CD4-positive, CD25-positive, alpha-beta regulatory T cell (primary cell): ENCODE data around the gene OPCML. TPM values are rescaled to one million over a fixed set of nuclear protein-coding genes. Genes with fewer than 3 reads are reported as not detected.

Source experiments
- ATAC-seq, 2 donors: fragments of 150-1000 bp; cut with Tn5 transposase; one replicate each; pipeline ENCODE4 v1.10.0; 2021; ENCODE audit warnings: low read depth in 2 of 2, moderate number of reproducible peaks in 2 of 2, moderate library complexity in 1 of 2
- DNase-seq, 3 donors: peaks; one replicate each; pipeline versions ENCODE4 v3.0.0 to v3.0.0-alpha.2; 2012 to 2022; ENCODE audit warnings: mixed read lengths in 1 of 3
- H3K27ac ChIP-seq: one replicate; pipeline ENCODE4 v1.7.0; 2013; ENCODE audit warnings: mild to moderate bottlenecking, low read length; ENCODE audit not compliant: insufficient read depth, poor library complexity, severe bottlenecking
- H3K27me3 ChIP-seq: one replicate; pipeline ENCODE4 v1.7.0; 2013; ENCODE audit warnings: low read length; ENCODE audit not compliant: control insufficient read depth, insufficient read depth
- H3K36me3 ChIP-seq: one replicate; pipeline ENCODE4 v1.7.0; 2013; ENCODE audit warnings: mild to moderate bottlenecking, low read length, moderate library complexity; ENCODE audit not compliant: control insufficient read depth, insufficient read depth
- H3K4me1 ChIP-seq: 2 replicates; pipeline ENCODE4 v1.7.0; 2013; ENCODE audit warnings: mild to moderate bottlenecking, low read length; ENCODE audit not compliant: insufficient read depth, control insufficient read depth, poor library complexity, severe bottlenecking
- H3K4me3 ChIP-seq: one replicate; pipeline ENCODE4 v1.7.0; 2013; ENCODE audit warnings: low read depth, mild to moderate bottlenecking, low read length, moderate library complexity
- H3K9me3 ChIP-seq, 2 experiments: 1 replicate in 1 of 2; 2 replicates in 1 of 2; pipeline ENCODE4 v1.7.0; 2013; ENCODE audit warnings: low read length in 2 of 2, mild to moderate bottlenecking in 1 of 2, moderate library complexity in 1 of 2; ENCODE audit not compliant: control insufficient read depth in 2 of 2
- H3K27ac Mint-ChIP-seq, 3 donors: one replicate each; pipeline ENCODE4 v1.8.0; 2020 to 2022; ENCODE audit warnings: mild to moderate bottlenecking in 3 of 3, mixed read lengths in 3 of 3, moderate library complexity in 2 of 3
- H3K27me3 Mint-ChIP-seq: one replicate; pipeline ENCODE4 v1.8.0; 2022; ENCODE audit warnings: mild to moderate bottlenecking, mixed read lengths
- H3K36me3 Mint-ChIP-seq: one replicate; pipeline ENCODE4 v1.8.0; 2020; ENCODE audit warnings: mixed read lengths
- H3K4me1 Mint-ChIP-seq, 4 donors: one replicate each; pipeline ENCODE4 v1.8.0; 2020 to 2022; ENCODE audit warnings: mixed read lengths in 4 of 4, mild to moderate bottlenecking in 1 of 4
- H3K4me3 Mint-ChIP-seq, 4 donors: one replicate each; pipeline ENCODE4 v1.8.0; 2020 to 2022; ENCODE audit warnings: mild to moderate bottlenecking in 4 of 4, mixed read lengths in 4 of 4, moderate library complexity in 3 of 4
- H3K9me3 Mint-ChIP-seq, 7 donors: one replicate each; pipeline ENCODE4 v1.8.0; 2020 to 2022; ENCODE audit warnings: mixed read lengths in 7 of 7, mild to moderate bottlenecking in 3 of 7, moderate library complexity in 2 of 7
- polyA plus RNA-seq, 4 donors: library from polyadenylated mRNA; unstranded; fragments of 300-500 nt; fragmentation: Illumina TruSeq; gene quantifications; one replicate each; pipeline ENCODE4 v1.2.3, GENCODE V29; 2021
- total RNA-seq: library from RNA; stranded (reverse); gene quantifications from one replicate; pipeline ENCODE4 v1.2.3, GENCODE V29; 2022

The OPCML gene
- total and polyA plus RNA-seq, 5 donors from 2014 or later: not detected

- Histone ChIP-seq H3K27me3 (no peaks in the 10 kb centered on the region), H3K36me3 (no peaks in the 10 kb centered on the region), H3K4me3 (no peak overlapping the region), H3K9me3 (no peaks in the 10 kb centered on the region), H3K27ac (no peak overlapping the region), H3K4me1 (no peaks in the 10 kb centered on the region)
- Mint-ChIP-seq H3K36me3 (no peaks in the 10 kb centered on the region), H3K27me3 (peaks cover 6% of the 10 kb centered on the region), H3K4me1 (no peaks in the 10 kb centered on the region), H3K4me3 (no peak overlapping the region), H3K27ac (no peak overlapping the region), H3K9me3 (peaks cover 0 to 8% (median 2%) of the 10 kb centered on the region in 7 donors)
- DNase-seq: no peak
- no peak for ATAC-seq
Observed at GRCh38 chr11:132993991-132994502, 538.3 kb downstream of the OPCML start.

- Histone ChIP-seq H3K36me3 (no peaks in the 10 kb centered on the region), H3K9me3 (no peaks in the 10 kb centered on the region), H3K27me3 (no peaks in the 10 kb centered on the region), H3K4me3 (no peak overlapping the region), H3K4me1 (no peaks in the 10 kb centered on the region), H3K27ac (no peak overlapping the region)
- Mint-ChIP-seq H3K27ac (no peak overlapping the region), H3K4me3 (no peak overlapping the region), H3K9me3 (peaks cover 0 to 8% (median 2%) of the 10 kb centered on the region in 7 donors), H3K4me1 (no peaks in the 10 kb centered on the region), H3K36me3 (no peaks in the 10 kb centered on the region), H3K27me3 (peaks cover 6% of the 10 kb centered on the region)
- no peak for DNase-seq
- ATAC-seq: no peak
Observed at GRCh38 chr11:132992838-132993631, 539.3 kb downstream of the OPCML start.

GRCh38 chr11:132988411-132988810 lies 543.9 kb downstream of the OPCML start:
- peaks cover 6% of the 10 kb centered on the region for H3K27me3 Mint-ChIP-seq
- no peaks in the 10 kb centered on the region for H3K36me3 ChIP-seq
- ATAC-seq: no peak
- DNase-seq: no peak
- H3K9me3 Mint-ChIP-seq: peaks cover 0 to 3% (median 0%) of the 10 kb centered on the region in 7 donors
- H3K27ac Mint-ChIP-seq: no peak overlapping the region
- H3K9me3 ChIP-seq: no peaks in the 10 kb centered on the region
- no peak overlapping the region for H3K27ac ChIP-seq
- H3K4me1 ChIP-seq: no peaks in the 10 kb centered on the region
- no peak overlapping the region for H3K4me3 ChIP-seq
- no peaks in the 10 kb centered on the region for H3K27me3 ChIP-seq
- no peaks in the 10 kb centered on the region for H3K4me1 Mint-ChIP-seq
- no peak overlapping the region for H3K4me3 Mint-ChIP-seq
- no peaks in the 10 kb centered on the region for H3K36me3 Mint-ChIP-seq

- Mint-ChIP-seq H3K4me3 (no peak overlapping the region), H3K4me1 (no peaks in the 10 kb centered on the region), H3K27me3 (peaks cover 2% of the 10 kb centered on the region), H3K36me3 (no peaks in the 10 kb centered on the region), H3K27ac (no peak overlapping the region), H3K9me3 (peaks cover 0 to 3% (median 0%) of the 10 kb centered on the region in 7 donors)
- ATAC-seq: no peak
- Histone ChIP-seq H3K27me3 (no peaks in the 10 kb centered on the region), H3K4me3 (no peak overlapping the region), H3K9me3 (no peaks in the 10 kb centered on the region), H3K27ac (no peak overlapping the region), H3K36me3 (no peaks in the 10 kb centered on the region), H3K4me1 (no peaks in the 10 kb centered on the region)
- no peak for DNase-seq
Observed at GRCh38 chr11:132987936-132988335, 544.4 kb downstream of the OPCML start.

- H3K27ac Mint-ChIP-seq: no peak overlapping the region
- H3K4me1 ChIP-seq: no peaks in the 10 kb centered on the region
Observed at GRCh38 chr11:132983641-132983978, 548.7 kb downstream of the OPCML start.

GRCh38 chr11:132982772-132983640 lies 549.3 kb downstream of the OPCML start:
- H3K4me1 Mint-ChIP-seq: no peaks in the 10 kb centered on the region
- no peaks in the 10 kb centered on the region for H3K36me3 Mint-ChIP-seq
- Histone ChIP-seq H3K36me3 (no peaks in the 10 kb centered on the region), H3K9me3 (no peaks in the 10 kb centered on the region), H3K27ac (no peak overlapping the region), H3K27me3 (no peaks in the 10 kb centered on the region), H3K4me3 (no peak overlapping the region), H3K4me1 (no peaks in the 10 kb centered on the region)
- no peak overlapping the region for H3K4me3 Mint-ChIP-seq
- ATAC-seq (no peak), DNase-seq (no peak)
- H3K9me3 Mint-ChIP-seq: peaks cover 0 to 6% (median 0%) of the 10 kb centered on the region in 7 donors
- H3K27me3 Mint-ChIP-seq: no peaks in the 10 kb centered on the region
- no peak overlapping the region for H3K27ac Mint-ChIP-seq

More at GRCh38 chr11:132983641-132983978, 548.7 kb downstream of the OPCML start:
- no peaks in the 10 kb centered on the region for H3K4me1 Mint-ChIP-seq
- no peaks in the 10 kb centered on the region for H3K36me3 Mint-ChIP-seq
- H3K9me3 Mint-ChIP-seq: peaks cover 0 to 6% (median 0%) of the 10 kb centered on the region in 7 donors
- no peaks in the 10 kb centered on the region for H3K27me3 Mint-ChIP-seq
- Histone ChIP-seq H3K9me3 (no peaks in the 10 kb centered on the region), H3K27me3 (no peaks in the 10 kb centered on the region), H3K36me3 (no peaks in the 10 kb centered on the region), H3K27ac (no peak overlapping the region), H3K4me3 (no peak overlapping the region)
- H3K4me3 Mint-ChIP-seq: no peak overlapping the region
- DNase-seq (no peak), ATAC-seq (no peak)

GRCh38 chr11:132981131-132981956 lies 551.0 kb downstream of the OPCML start:
- H3K4me3 Mint-ChIP-seq: no peak overlapping the region
- no peaks in the 10 kb centered on the region for H3K9me3 ChIP-seq
- DNase-seq (no peak), ATAC-seq (no peak)
- no peaks in the 10 kb centered on the region for H3K4me1 Mint-ChIP-seq
- no peak overlapping the region for H3K27ac ChIP-seq
- no peaks in the 10 kb centered on the region for H3K27me3 ChIP-seq
- H3K4me1 ChIP-seq: no peaks in the 10 kb centered on the region
- no peaks in the 10 kb centered on the region for H3K36me3 Mint-ChIP-seq
- H3K4me3 ChIP-seq: no peak overlapping the region
- no peaks in the 10 kb centered on the region for H3K36me3 ChIP-seq
- peaks cover 0 to 9% (median 0%) of the 10 kb centered on the region in 7 donors for H3K9me3 Mint-ChIP-seq
- no peaks in the 10 kb centered on the region for H3K27me3 Mint-ChIP-seq
- no peak overlapping the region for H3K27ac Mint-ChIP-seq
